Suprapubic skin (tissue), 4 donors: ENCODE measurements around the gene LMOD1.
A peak's percentile ranks its signal among the peaks of the same experiment; 100 is the strongest.

ENCODE experiments used
- EP300 ChIP-seq: sonication (generic); formaldehyde crosslinking; IDR thresholded peaks from one replicate; pipeline ENCODE4 v1.6.1; 2017; ENCODE audit warnings: antibody characterized with exemption
- POLR2A ChIP-seq, 2 donors: fragments of 450-650 bp; IDR thresholded peaks; one replicate each; pipeline ENCODE4 v1.6.1; 2017; ENCODE audit warnings: antibody characterized with exemption in 2 of 2, mild to moderate bottlenecking in 2 of 2, moderate library complexity in 2 of 2
- POLR2AphosphoS5 ChIP-seq, 3 donors: sonication (generic); formaldehyde crosslinking; IDR thresholded peaks; one replicate each; pipeline ENCODE4 v1.6.1; 2017; ENCODE audit warnings: antibody characterized with exemption in 3 of 3
- TF ChIP-seq, protein P1 (sequence below), 2 donors: fragments of 200-600 bp in 1 of 2; fragments of 450-650 bp in 1 of 2; sonication (generic) in 1 of 2; IDR thresholded peaks; one replicate each; pipeline ENCODE4 v1.5.1; 2016 to 2019; ENCODE audit warnings: antibody characterized with exemption in 2 of 2, mild to moderate bottlenecking in 1 of 2, moderate library complexity in 1 of 2

DNA sequence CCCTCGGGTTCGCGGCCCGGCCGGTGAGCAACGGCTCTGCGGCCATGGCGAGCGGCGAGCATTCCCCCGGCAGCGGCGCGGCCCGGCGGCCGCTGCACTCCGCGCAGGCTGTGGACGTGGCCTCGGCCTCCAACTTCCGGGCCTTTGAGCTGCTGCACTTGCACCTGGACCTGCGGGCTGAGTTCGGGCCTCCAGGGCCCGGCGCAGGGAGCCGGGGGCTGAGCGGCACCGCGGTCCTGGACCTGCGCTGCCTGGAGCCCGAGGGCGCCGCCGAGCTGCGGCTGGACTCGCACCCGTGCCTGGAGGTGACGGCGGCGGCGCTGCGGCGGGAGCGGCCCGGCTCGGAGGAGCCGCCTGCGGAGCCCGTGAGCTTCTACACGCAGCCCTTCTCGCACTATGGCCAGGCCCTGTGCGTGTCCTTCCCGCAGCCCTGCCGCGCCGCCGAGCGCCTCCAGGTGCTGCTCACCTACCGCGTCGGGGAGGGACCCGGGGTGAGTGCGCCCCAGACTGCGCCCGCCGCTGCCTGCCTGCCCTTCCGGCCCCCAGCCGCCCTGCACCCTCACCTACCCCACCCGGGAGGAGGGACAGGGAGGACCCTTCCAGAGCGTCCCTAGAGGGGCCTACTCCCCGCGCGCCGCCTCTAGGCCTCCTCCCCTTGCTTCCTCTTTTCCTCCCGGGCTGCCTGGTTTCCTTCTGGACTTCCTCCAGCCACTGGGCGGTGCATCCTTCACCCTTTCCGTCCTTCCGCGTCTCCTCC is 36.5 kb upstream of the LMOD1 start, which contains the start of gene RNPEP:
- TF ChIP-seq POLR2A (IDR thresholded peaks at IDR 0.05) = peak in 1 of 2 donors; percentile 50
- TF ChIP-seq, protein P1, sequence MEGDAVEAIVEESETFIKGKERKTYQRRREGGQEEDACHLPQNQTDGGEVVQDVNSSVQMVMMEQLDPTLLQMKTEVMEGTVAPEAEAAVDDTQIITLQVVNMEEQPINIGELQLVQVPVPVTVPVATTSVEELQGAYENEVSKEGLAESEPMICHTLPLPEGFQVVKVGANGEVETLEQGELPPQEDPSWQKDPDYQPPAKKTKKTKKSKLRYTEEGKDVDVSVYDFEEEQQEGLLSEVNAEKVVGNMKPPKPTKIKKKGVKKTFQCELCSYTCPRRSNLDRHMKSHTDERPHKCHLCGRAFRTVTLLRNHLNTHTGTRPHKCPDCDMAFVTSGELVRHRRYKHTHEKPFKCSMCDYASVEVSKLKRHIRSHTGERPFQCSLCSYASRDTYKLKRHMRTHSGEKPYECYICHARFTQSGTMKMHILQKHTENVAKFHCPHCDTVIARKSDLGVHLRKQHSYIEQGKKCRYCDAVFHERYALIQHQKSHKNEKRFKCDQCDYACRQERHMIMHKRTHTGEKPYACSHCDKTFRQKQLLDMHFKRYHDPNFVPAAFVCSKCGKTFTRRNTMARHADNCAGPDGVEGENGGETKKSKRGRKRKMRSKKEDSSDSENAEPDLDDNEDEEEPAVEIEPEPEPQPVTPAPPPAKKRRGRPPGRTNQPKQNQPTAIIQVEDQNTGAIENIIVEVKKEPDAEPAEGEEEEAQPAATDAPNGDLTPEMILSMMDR (IDR thresholded peaks at IDR 0.05) = peak in 1 of 2 donors; percentile 4
- TF ChIP-seq POLR2AphosphoS5 (IDR thresholded peaks at IDR 0.05) = peak in 1 of 3 donors; percentile 50
- no peak for TF ChIP-seq EP300
